ENCODE measurements around the gene ENTR1. TPM values are rescaled to one million over a fixed set of nuclear protein-coding genes. Genes with fewer than 3 reads are reported as not detected.

ENTR1 gene
- total RNA-seq, 1 experiment from 2014 or later: 90.8 TPM

DNA sequence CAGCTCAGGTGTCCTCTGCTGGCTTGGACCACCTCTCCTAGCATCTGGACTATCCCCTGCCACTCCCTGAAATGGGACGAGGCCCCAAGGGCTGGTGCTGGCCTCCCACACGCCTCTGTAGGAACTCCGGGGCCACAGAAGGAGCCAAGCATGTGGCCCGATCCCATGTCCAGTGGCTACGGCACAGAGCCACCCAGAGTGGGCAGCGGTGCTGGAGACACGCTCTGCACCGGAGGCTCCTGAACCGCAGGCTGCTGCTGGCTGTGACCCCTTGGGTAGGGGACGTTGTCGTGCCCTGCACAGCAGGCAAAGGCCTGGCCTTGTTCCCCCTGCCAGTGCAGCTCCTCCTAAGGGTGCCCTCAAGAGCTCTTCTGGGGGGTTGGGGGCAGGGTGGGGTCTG, 30.5 kb downstream of the ENTR1 start:
- DNase-seq (ENCODE audit: low read depth, low spot score) (no peak), ATAC-seq (no peak)
- BruUV-seq (replicated peaks): no TSS peak
- POLR2A ChIA-PET: no interaction called here
- in situ Hi-C loops (cut with HindIII; ENCODE audit: low pct_unique_long_range_greater_than_20kb, low sequenced_read_pairs): no loop called here
- no peaks in the 10 kb centered on the region for H3K9me3 ChIP-seq (ENCODE audit: control insufficient read depth, insufficient read depth, low read depth, low read length)
- no peak overlapping the region for H3K4me3 ChIP-seq (ENCODE audit: low read depth in 2 of 2, low read length in 2 of 2)
- CTCF ChIA-PET: no interaction called here
- no peak overlapping the region for H3K27ac ChIP-seq (ENCODE audit: low read length)
- intact Hi-C loops (cut with micrococcal nuclease; ENCODE audit: unreplicated experiment): no loop called here
- TF ChIP-seq SIN3A (IDR thresholded peaks at IDR 0.05; ENCODE audit: borderline replicate concordance, insufficient read depth, low read depth, low read length): no peak
- TF ChIP-seq, protein P1, sequence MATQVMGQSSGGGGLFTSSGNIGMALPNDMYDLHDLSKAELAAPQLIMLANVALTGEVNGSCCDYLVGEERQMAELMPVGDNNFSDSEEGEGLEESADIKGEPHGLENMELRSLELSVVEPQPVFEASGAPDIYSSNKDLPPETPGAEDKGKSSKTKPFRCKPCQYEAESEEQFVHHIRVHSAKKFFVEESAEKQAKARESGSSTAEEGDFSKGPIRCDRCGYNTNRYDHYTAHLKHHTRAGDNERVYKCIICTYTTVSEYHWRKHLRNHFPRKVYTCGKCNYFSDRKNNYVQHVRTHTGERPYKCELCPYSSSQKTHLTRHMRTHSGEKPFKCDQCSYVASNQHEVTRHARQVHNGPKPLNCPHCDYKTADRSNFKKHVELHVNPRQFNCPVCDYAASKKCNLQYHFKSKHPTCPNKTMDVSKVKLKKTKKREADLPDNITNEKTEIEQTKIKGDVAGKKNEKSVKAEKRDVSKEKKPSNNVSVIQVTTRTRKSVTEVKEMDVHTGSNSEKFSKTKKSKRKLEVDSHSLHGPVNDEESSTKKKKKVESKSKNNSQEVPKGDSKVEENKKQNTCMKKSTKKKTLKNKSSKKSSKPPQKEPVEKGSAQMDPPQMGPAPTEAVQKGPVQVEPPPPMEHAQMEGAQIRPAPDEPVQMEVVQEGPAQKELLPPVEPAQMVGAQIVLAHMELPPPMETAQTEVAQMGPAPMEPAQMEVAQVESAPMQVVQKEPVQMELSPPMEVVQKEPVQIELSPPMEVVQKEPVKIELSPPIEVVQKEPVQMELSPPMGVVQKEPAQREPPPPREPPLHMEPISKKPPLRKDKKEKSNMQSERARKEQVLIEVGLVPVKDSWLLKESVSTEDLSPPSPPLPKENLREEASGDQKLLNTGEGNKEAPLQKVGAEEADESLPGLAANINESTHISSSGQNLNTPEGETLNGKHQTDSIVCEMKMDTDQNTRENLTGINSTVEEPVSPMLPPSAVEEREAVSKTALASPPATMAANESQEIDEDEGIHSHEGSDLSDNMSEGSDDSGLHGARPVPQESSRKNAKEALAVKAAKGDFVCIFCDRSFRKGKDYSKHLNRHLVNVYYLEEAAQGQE (IDR thresholded peaks at IDR 0.05; ENCODE audit: insufficient read depth in 1 of 2, low read depth in 2 of 2, low read length in 1 of 2): no peak
- no peak for TF ChIP-seq POLR2AphosphoS5 (IDR thresholded peaks at IDR 0.05; ENCODE audit: low read depth, low read length)
- TF ChIP-seq, protein P2, sequence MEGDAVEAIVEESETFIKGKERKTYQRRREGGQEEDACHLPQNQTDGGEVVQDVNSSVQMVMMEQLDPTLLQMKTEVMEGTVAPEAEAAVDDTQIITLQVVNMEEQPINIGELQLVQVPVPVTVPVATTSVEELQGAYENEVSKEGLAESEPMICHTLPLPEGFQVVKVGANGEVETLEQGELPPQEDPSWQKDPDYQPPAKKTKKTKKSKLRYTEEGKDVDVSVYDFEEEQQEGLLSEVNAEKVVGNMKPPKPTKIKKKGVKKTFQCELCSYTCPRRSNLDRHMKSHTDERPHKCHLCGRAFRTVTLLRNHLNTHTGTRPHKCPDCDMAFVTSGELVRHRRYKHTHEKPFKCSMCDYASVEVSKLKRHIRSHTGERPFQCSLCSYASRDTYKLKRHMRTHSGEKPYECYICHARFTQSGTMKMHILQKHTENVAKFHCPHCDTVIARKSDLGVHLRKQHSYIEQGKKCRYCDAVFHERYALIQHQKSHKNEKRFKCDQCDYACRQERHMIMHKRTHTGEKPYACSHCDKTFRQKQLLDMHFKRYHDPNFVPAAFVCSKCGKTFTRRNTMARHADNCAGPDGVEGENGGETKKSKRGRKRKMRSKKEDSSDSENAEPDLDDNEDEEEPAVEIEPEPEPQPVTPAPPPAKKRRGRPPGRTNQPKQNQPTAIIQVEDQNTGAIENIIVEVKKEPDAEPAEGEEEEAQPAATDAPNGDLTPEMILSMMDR (IDR thresholded peaks at IDR 0.05): no peak
- TF ChIP-seq TCF7L2 (IDR thresholded peaks at IDR 0.05; ENCODE audit: low read depth, low read length): no peak
- no peaks in the 10 kb centered on the region for H3K36me3 ChIP-seq (ENCODE audit: control insufficient read depth, insufficient read depth, low read length)
- H3K4me1 ChIP-seq (ENCODE audit: control insufficient read depth, insufficient read depth, low read length): no peaks in the 10 kb centered on the region
- no peaks in the 10 kb centered on the region for H3K27me3 ChIP-seq (ENCODE audit: control insufficient read depth, insufficient read depth, low read length)

DNA sequence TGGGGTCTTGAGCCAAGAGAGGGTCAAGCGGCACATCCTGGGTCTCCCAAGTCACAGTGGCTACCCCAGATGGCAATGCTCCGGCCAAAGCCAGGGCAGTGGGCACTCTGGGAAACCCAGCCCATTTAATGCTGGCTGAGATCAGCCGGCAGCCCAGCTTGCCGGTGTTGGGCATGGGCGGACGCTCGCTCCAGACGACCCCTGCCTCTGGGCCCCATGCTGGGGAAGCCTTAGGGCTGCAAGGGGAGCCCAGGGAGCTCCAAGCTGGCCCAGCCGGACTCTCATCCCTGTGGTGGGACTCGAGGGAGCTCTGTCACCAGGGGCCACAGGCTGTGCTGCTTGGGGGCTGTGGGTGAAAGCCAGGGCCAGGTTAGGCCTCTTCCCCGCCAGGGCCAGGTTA, 31.0 kb downstream of the ENTR1 start:
- in situ Hi-C loops (cut with HindIII; ENCODE audit: low pct_unique_long_range_greater_than_20kb, low sequenced_read_pairs): no loop called here
- no peaks in the 10 kb centered on the region for H3K9me3 ChIP-seq (ENCODE audit: control insufficient read depth, insufficient read depth, low read depth, low read length)
- intact Hi-C loops (cut with micrococcal nuclease; ENCODE audit: unreplicated experiment): no loop called here
- ATAC-seq (no peak), DNase-seq (ENCODE audit: low read depth, low spot score) (no peak)
- no TSS peak for BruUV-seq (replicated peaks)
- H3K27ac ChIP-seq (ENCODE audit: low read length): no peak overlapping the region
- TF ChIP-seq, protein P1 (IDR thresholded peaks at IDR 0.05; ENCODE audit: insufficient read depth in 1 of 2, low read depth in 2 of 2, low read length in 1 of 2): no peak
- TF ChIP-seq POLR2AphosphoS5 (IDR thresholded peaks at IDR 0.05; ENCODE audit: low read depth, low read length) (no peak), TCF7L2 (IDR thresholded peaks at IDR 0.05; ENCODE audit: low read depth, low read length) (no peak), SIN3A (IDR thresholded peaks at IDR 0.05; ENCODE audit: borderline replicate concordance, insufficient read depth, low read depth, low read length) (no peak)
- TF ChIP-seq, protein P2 (IDR thresholded peaks at IDR 0.05): no peak
- no peaks in the 10 kb centered on the region for H3K4me1 ChIP-seq (ENCODE audit: control insufficient read depth, insufficient read depth, low read length)
- ChIA-PET CTCF (no interaction called here), POLR2A (no interaction called here)
- H3K36me3 ChIP-seq (ENCODE audit: control insufficient read depth, insufficient read depth, low read length): no peaks in the 10 kb centered on the region
- H3K4me3 ChIP-seq (ENCODE audit: low read depth in 2 of 2, low read length in 2 of 2): no peak overlapping the region
- H3K27me3 ChIP-seq (ENCODE audit: control insufficient read depth, insufficient read depth, low read length): no peaks in the 10 kb centered on the region
